Panc1 (cell line): Measurements from ENCODE around the gene PRR35.

Experiments
- POLR2AphosphoS5 ChIP-seq: IDR thresholded peaks from 2 replicates; pipeline ENCODE4 v1.6.1; 2012; ENCODE audit warnings: mild to moderate bottlenecking, low read depth, low read length, moderate library complexity
- REST ChIP-seq, 2 experiments: IDR thresholded peaks; 2 replicates each; pipeline ENCODE4 v1.6.1; 2011 to 2012; ENCODE audit warnings: low read depth in 2 of 2, control low read depth in 1 of 2, low read length in 1 of 2, mild to moderate bottlenecking in 1 of 2, moderate library complexity in 1 of 2; ENCODE audit not compliant: insufficient read depth in 1 of 2
- SIN3A ChIP-seq: IDR thresholded peaks from 2 replicates; pipeline ENCODE4 v1.6.1; 2012; ENCODE audit warnings: low read depth, mild to moderate bottlenecking, low read length, moderate library complexity, borderline replicate concordance; ENCODE audit not compliant: insufficient read depth
- TCF7L2 ChIP-seq: IDR thresholded peaks from 2 replicates; pipeline ENCODE4 v1.6.1; 2011; ENCODE audit warnings: mild to moderate bottlenecking, low read depth, low read length, inconsistent platforms
- TF ChIP-seq, protein P1 (sequence below): fragments of 450-650 bp; IDR thresholded peaks from 2 replicates; pipeline ENCODE4 v1.5.1; 2017; ENCODE audit warnings: mild to moderate bottlenecking

DNA sequence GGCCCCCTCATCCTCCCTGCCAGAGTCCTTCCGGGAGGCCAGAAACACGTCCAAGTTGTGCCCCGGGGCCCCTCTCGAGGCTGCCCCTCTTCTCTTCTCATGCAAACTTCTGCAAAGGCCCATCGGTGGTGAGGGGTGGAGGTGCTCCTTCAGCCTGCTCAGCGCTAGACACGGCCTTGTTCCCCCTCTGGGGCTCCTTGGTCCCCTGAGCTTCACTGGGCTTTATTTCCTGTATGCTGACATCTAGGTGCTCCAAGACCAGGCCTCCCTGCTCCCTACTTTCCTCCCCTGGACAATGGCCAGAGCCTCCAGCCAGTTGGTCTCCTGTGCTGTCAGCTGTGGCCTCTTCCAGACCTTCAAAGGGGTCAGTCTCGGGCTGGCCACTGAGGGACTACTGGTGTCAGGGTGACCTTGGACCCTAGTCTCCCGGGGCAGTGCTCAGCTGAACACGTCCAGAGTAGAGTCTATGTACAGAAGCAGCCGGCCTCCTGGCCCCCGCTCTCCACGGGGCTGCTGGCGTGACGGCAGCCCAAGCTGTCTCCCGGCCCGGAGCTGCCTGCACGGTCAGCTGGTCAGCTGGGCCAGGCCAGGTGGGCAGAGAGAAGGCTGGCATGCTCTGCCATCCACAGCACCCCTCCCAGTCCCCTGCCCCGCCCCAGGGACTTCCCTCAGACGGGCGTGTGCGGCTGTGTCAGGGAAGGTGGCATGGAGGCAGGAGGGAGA is 1.7 kb upstream of the PRR35 start:
- TF ChIP-seq, protein P1, sequence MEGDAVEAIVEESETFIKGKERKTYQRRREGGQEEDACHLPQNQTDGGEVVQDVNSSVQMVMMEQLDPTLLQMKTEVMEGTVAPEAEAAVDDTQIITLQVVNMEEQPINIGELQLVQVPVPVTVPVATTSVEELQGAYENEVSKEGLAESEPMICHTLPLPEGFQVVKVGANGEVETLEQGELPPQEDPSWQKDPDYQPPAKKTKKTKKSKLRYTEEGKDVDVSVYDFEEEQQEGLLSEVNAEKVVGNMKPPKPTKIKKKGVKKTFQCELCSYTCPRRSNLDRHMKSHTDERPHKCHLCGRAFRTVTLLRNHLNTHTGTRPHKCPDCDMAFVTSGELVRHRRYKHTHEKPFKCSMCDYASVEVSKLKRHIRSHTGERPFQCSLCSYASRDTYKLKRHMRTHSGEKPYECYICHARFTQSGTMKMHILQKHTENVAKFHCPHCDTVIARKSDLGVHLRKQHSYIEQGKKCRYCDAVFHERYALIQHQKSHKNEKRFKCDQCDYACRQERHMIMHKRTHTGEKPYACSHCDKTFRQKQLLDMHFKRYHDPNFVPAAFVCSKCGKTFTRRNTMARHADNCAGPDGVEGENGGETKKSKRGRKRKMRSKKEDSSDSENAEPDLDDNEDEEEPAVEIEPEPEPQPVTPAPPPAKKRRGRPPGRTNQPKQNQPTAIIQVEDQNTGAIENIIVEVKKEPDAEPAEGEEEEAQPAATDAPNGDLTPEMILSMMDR, result no peak
- TF ChIP-seq POLR2AphosphoS5 (no peak), REST (IDR thresholded peaks at IDR 0.05; ENCODE audit: insufficient read depth in 1 of 2, low read depth in 2 of 2, low read length in 1 of 2) (no peak), SIN3A (no peak), TCF7L2 (no peak)
